B cell (primary cell): Measurements from ENCODE around the gene PCBP1.

Source experiments
- EZH2 ChIP-seq: IDR thresholded peaks from 2 replicates; pipeline ENCODE4 v1.6.1; 2012; ENCODE audit warnings: borderline replicate concordance, low read depth, mild to moderate bottlenecking, moderate library complexity, low read length; ENCODE audit not compliant: insufficient read depth, poor library complexity, severe bottlenecking
- TF ChIP-seq, protein P1 (sequence below): fragments of 200-600 bp; IDR thresholded peaks from one replicate; pipeline ENCODE4 v1.8.0; 2022; ENCODE audit warnings: antibody characterized with exemption, mild to moderate bottlenecking

DNA sequence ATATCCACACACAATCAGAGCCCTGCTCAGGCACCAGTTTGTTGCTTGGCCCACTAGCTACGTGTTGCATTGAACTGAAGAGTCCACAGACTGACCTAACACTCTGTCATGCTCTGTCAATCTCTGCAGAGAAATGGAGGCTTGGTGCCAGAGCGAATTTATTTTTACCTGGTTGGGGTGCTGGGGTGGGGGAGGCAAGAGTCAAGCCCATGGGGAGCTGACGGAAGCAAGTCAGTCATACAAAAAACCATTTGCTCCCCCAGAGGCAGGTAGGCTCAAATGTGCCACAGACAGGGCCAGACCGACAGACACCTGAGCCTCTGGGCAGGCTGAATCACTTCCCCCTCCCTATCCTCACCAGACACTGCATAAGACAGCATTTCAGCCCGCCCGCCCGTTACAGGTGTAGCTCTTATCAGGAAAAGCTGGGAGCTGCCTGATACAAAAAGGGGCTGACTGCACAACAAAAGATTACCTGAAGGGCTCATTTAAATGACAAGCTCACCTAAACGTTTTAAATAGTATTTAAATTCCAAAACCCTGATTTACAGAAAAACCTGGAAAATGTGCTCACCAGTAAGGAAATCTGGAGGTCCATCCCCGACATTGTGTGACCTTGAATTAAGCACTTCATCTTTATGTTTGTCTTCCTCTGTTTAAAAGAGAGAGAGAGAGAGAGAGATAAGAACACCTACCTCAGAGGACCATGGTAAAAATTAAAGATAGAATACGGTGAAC is 2.1 kb upstream of the PCBP1 start:
- TF ChIP-seq, protein P1, sequence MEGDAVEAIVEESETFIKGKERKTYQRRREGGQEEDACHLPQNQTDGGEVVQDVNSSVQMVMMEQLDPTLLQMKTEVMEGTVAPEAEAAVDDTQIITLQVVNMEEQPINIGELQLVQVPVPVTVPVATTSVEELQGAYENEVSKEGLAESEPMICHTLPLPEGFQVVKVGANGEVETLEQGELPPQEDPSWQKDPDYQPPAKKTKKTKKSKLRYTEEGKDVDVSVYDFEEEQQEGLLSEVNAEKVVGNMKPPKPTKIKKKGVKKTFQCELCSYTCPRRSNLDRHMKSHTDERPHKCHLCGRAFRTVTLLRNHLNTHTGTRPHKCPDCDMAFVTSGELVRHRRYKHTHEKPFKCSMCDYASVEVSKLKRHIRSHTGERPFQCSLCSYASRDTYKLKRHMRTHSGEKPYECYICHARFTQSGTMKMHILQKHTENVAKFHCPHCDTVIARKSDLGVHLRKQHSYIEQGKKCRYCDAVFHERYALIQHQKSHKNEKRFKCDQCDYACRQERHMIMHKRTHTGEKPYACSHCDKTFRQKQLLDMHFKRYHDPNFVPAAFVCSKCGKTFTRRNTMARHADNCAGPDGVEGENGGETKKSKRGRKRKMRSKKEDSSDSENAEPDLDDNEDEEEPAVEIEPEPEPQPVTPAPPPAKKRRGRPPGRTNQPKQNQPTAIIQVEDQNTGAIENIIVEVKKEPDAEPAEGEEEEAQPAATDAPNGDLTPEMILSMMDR, result no peak
- no peak for TF ChIP-seq EZH2
